DND-41 (cell line): ENCODE data around the gene GNB5.
A peak's percentile ranks its signal among the peaks of the same experiment; 100 is the strongest.

ENCODE experiments used
- ATAC-seq: fragments of 200-7000 bp; cut with Tn5 transposase; 3 replicates; pipeline ENCODE4 v1.9.1; 2021; ENCODE audit warnings: low read depth; ENCODE audit not compliant: insufficient read depth
- DNase-seq: peaks from one replicate; pipeline ENCODE4 v3.0.0-alpha.2; 2020
- H2AFZ ChIP-seq: 2 replicates; pipeline ENCODE4 v1.6.0; 2012; ENCODE audit warnings: low read depth, low read length
- H3K27ac ChIP-seq: 2 replicates; pipeline ENCODE4 v1.5.1; 2012; ENCODE audit warnings: low read length, inconsistent platforms
- H3K27me3 ChIP-seq: fragments of 200-600 bp; sonication (generic); 2 replicates; pipeline ENCODE4 v1.6.0; 2012; ENCODE audit warnings: low read length, mild to moderate bottlenecking, inconsistent platforms; ENCODE audit not compliant: insufficient read depth, poor library complexity
- H3K36me3 ChIP-seq: 2 replicates; pipeline ENCODE4 v1.5.1; 2012; ENCODE audit warnings: low read length, inconsistent platforms; ENCODE audit not compliant: insufficient read depth
- H3K4me1 ChIP-seq: 2 replicates; pipeline ENCODE4 v1.5.1; 2012; ENCODE audit warnings: mild to moderate bottlenecking, low read length; ENCODE audit not compliant: insufficient read depth
- H3K4me2 ChIP-seq: 2 replicates; pipeline ENCODE4 v1.6.0; 2012; ENCODE audit warnings: mild to moderate bottlenecking, moderate library complexity, low read length, inconsistent platforms; ENCODE audit not compliant: insufficient read depth
- H3K4me3 ChIP-seq, 2 experiments: fragments of 200-600 bp in 1 of 2; shearing (Covaris generic) in 1 of 2; 2 replicates each; pipeline ENCODE4 v1.5.1; 2012 to 2016; ENCODE audit warnings: inconsistent platforms in 2 of 2, low read length in 2 of 2, mild to moderate bottlenecking in 2 of 2, low read depth in 1 of 2, moderate library complexity in 1 of 2
- H3K79me2 ChIP-seq: 2 replicates; pipeline ENCODE4 v1.6.0; 2012; ENCODE audit warnings: low read length, inconsistent platforms; ENCODE audit not compliant: insufficient read depth
- H3K9ac ChIP-seq: 2 replicates; pipeline ENCODE4 v1.6.0; 2012; ENCODE audit warnings: low read depth, mild to moderate bottlenecking, inconsistent platforms, low read length, moderate library complexity
- H3K9me3 ChIP-seq: 2 replicates; pipeline ENCODE4 v1.5.1; 2012; ENCODE audit warnings: low read length, moderate library complexity, mild to moderate bottlenecking, inconsistent platforms; ENCODE audit not compliant: insufficient read depth, severe bottlenecking
- H4K20me1 ChIP-seq: 2 replicates; pipeline ENCODE4 v1.6.0; 2012; ENCODE audit warnings: low read length; ENCODE audit not compliant: insufficient read depth
- CTCF ChIP-seq: IDR thresholded peaks from 2 replicates; pipeline ENCODE4 v1.5.1; 2012; ENCODE audit warnings: borderline replicate concordance, low read length, moderate library complexity, mild to moderate bottlenecking; ENCODE audit not compliant: poor library complexity, severe bottlenecking; ENCODE audit errors: extremely low read depth
- EZH2 ChIP-seq: IDR thresholded peaks from 3 replicates; pipeline ENCODE4 v1.6.1; 2012; ENCODE audit warnings: borderline replicate concordance, low read depth, mild to moderate bottlenecking, moderate library complexity, low read length, inconsistent platforms; ENCODE audit not compliant: severe bottlenecking

GNB5 gene

GRCh38 chr15:52220937-52221660, 29.9 kb upstream of the GNB5 start:
- Histone ChIP-seq H3K4me2 (peak overlapping the region; percentile 54), H2AFZ (peak overlapping the region; percentile 65)

GRCh38 chr15:52220251-52220650, 29.1 kb upstream of the GNB5 start:
- no peak for ATAC-seq
- H3K4me1 ChIP-seq, result peaks cover 22% of the 10 kb centered on the region
- H2AFZ ChIP-seq, result no peak overlapping the region
- H4K20me1 ChIP-seq, result no peaks in the 10 kb centered on the region
- H3K9me3 ChIP-seq, result no peaks in the 10 kb centered on the region
- H3K4me3 ChIP-seq, result no peak overlapping the region
- H3K79me2 ChIP-seq, result no peaks in the 10 kb centered on the region
- no peaks in the 10 kb centered on the region for H3K36me3 ChIP-seq
- TF ChIP-seq EZH2 (no peak), CTCF (no peak)
- DNase-seq, result no peak
- no peak overlapping the region for H3K9ac ChIP-seq
- H3K4me2 ChIP-seq, result no peak overlapping the region
- H3K27me3 ChIP-seq, result no peaks in the 10 kb centered on the region
- H3K27ac ChIP-seq, result peak overlapping the region; percentile 71; the same call in 1 of the 2 replicates

More at GRCh38 chr15:52220937-52221660, 29.9 kb upstream of the GNB5 start:
- Histone ChIP-seq H3K27ac (peak overlapping the region; percentile 71), H3K9ac (peak overlapping the region; percentile 19; the same call in 1 of the 2 replicates), H4K20me1 (no peaks in the 10 kb centered on the region), H3K4me1 (peaks cover 22% of the 10 kb centered on the region), H3K36me3 (no peaks in the 10 kb centered on the region), H3K4me3 (no peak overlapping the region; a peak in 1 of 4 replicates), H3K9me3 (no peaks in the 10 kb centered on the region), H3K79me2 (no peaks in the 10 kb centered on the region), H3K27me3 (no peaks in the 10 kb centered on the region)
- ATAC-seq (peak; percentile 78), DNase-seq (peak; percentile 17)
- TF ChIP-seq CTCF, result no peak
- no peak for TF ChIP-seq EZH2

GRCh38 chr15:52218816-52219215, 27.6 kb upstream of the GNB5 start:
- Histone ChIP-seq H3K36me3 (no peaks in the 10 kb centered on the region), H3K27ac (no peak overlapping the region), H4K20me1 (no peaks in the 10 kb centered on the region), H3K4me1 (peaks cover 22% of the 10 kb centered on the region), H3K27me3 (no peaks in the 10 kb centered on the region), H3K4me2 (no peak overlapping the region), H3K79me2 (no peaks in the 10 kb centered on the region), H3K9me3 (no peaks in the 10 kb centered on the region), H3K4me3 (no peak overlapping the region), H3K9ac (no peak overlapping the region), H2AFZ (no peak overlapping the region)
- ATAC-seq (no peak), DNase-seq (no peak)
- no peak for TF ChIP-seq EZH2
- no peak for TF ChIP-seq CTCF
